ENCODE measurements around the gene LTBP3. TPM values are rescaled to one million over a fixed set of nuclear protein-coding genes. Genes with fewer than 3 reads are reported as not detected.

Gene LTBP3
- total and polyA plus RNA-seq, 2 of the 13 experiments (the other 11 are each of a cell fraction or from before 2014, with no cell fraction given): 12.2 to 68.1 TPM

DNA sequence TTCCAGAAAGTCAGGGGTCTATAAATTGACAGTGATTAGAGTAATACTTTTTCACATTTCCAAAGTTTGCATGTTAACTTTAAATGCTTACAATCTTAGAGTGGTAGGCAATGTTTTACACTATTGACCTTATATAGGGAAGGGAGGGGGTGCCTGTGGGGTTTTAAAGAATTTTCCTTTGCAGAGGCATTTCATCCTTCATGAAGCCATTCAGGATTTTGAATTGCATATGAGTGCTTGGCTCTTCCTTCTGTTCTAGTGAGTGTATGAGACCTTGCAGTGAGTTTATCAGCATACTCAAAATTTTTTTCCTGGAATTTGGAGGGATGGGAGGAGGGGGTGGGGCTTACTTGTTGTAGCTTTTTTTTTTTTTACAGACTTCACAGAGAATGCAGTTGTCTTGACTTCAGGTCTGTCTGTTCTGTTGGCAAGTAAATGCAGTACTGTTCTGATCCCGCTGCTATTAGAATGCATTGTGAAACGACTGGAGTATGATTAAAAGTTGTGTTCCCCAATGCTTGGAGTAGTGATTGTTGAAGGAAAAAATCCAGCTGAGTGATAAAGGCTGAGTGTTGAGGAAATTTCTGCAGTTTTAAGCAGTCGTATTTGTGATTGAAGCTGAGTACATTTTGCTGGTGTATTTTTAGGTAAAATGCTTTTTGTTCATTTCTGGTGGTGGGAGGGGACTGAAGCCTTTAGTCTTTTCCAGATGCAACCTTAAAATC is 54.0 kb downstream of the LTBP3 start:
- Histone ChIP-seq H3K4me1 (ENCODE audit: insufficient read depth, low read length) (peaks cover 57% of the 10 kb centered on the region), H3K4me2 (ENCODE audit: low read depth, low read length) (peak overlapping the region; percentile 78), H4K20me1 (ENCODE audit: insufficient read depth, low read length) (peaks cover 77% of the 10 kb centered on the region), H3K4me3 (replicated peaks in 1 of 3; ENCODE audit: insufficient read depth in 1 of 3, low read depth in 2 of 3, low read length in 3 of 3) (peak overlapping the region; percentile 85 to 93 (median 89); a peak in 5 of 6 replicates), H3K27ac (ENCODE audit: extremely low read length, insufficient read depth, low read length) (no peak overlapping the region), H2AFZ (ENCODE audit: low read length) (no peak overlapping the region), H3K9me3 (ENCODE audit: low read length) (no peaks in the 10 kb centered on the region), H3K79me2 (ENCODE audit: insufficient read depth, low read length) (peaks cover 70% of the 10 kb centered on the region), H3K27me3 (ENCODE audit: control insufficient read depth in 1 of 2, insufficient read depth in 2 of 2, low read length in 2 of 2) (no peaks in the 10 kb centered on the region; a peak in 2 of 5 replicates), H3K36me3 (replicated peaks in 1 of 2; ENCODE audit: control insufficient read depth in 1 of 2, insufficient read depth in 2 of 2, low read length in 2 of 2) (peaks cover 6 to 40% of the 10 kb centered on the region in 2 experiments), H3K9ac (ENCODE audit: insufficient read depth, low read depth, low read length) (peak overlapping the region; percentile 99)
- ChIA-PET POLR2A (interaction anchor here (0.6 to 27.3 kb wide), 13 partner anchors 6 to 146 kb away, joined by 3 to 1590 read pairs (median 4); partner anchors contain the start of genes FRMD8, MALAT1, NEAT1 and SCYL1), CTCF (ENCODE audit: low intra/inter-chr PET ratio, low total read pairs) (no interaction called here)
- BruUV-seq (replicated peaks): no TSS peak
- intact Hi-C loops (cut with micrococcal nuclease; ENCODE audit: unreplicated experiment): loop anchor here (2.0 kb wide), 1 partner anchor 81 kb away; the partner anchor contains the start of gene NEAT1
- no peak for FAIRE-seq
- in situ Hi-C loops (cut with HindIII; ENCODE audit: extremely low pct_ligation_motif_present, low pct_unique_long_range_greater_than_20kb): loop anchor here (10.0 kb wide), 1 partner anchor 49 kb away; no protein-coding TSS in a partner anchor
- no peak for DNase-seq (ENCODE audit: low spot score)
- WGBS (ENCODE audit: low lambda C conversion rate): 25% methylated on average over 3 of the region's 3 CpGs
- no peak for ATAC-seq
- TF ChIP-seq, protein P1, sequence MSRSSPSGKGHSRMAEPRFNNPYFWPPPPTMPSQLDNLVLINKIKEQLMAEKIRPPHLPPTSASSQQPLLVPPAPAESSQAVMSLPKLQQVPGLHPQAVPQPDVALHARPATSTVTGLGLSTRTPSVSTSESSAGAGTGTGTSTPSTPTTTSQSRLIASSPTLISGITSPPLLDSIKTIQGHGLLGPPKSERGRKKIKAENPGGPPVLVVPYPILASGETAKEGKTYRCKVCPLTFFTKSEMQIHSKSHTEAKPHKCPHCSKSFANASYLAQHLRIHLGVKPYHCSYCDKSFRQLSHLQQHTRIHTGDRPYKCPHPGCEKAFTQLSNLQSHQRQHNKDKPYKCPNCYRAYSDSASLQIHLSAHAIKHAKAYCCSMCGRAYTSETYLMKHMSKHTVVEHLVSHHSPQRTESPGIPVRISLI (CRISPR knock-in tag; IDR thresholded peaks at IDR 0.05; ENCODE audit: borderline replicate concordance): peak; percentile 66; the same call in 1 of the 2 replicates
- no peak for TF ChIP-seq MBNL3 (CRISPR knock-in tag; conservative IDR thresholded peaks at IDR 0.05)
- peak; percentile 59 for TF ChIP-seq RBFOX2 (IDR thresholded peaks at IDR 0.05; ENCODE audit: low read depth, low read length)
- TF ChIP-seq SSRP1 (CRISPR knock-in tag; IDR thresholded peaks at IDR 0.05): peak; percentile 44
- TF ChIP-seq POLR2A (IDR thresholded peaks at IDR 0.05; ENCODE audit: insufficient read depth in 1 of 2, low read depth in 2 of 2, low read length in 2 of 2): peak in 1 of 2 experiments; percentile 63; a peak in 3 of 4 replicates
- no peak for TF ChIP-seq ZNF839 (CRISPR knock-in tag; IDR thresholded peaks at IDR 0.05; ENCODE audit: borderline replicate concordance)
- peak; percentile 57; the same call in 1 of the 2 replicates for TF ChIP-seq ZNF12 (CRISPR knock-in tag; IDR thresholded peaks at IDR 0.05)
- TF ChIP-seq, protein P2, sequence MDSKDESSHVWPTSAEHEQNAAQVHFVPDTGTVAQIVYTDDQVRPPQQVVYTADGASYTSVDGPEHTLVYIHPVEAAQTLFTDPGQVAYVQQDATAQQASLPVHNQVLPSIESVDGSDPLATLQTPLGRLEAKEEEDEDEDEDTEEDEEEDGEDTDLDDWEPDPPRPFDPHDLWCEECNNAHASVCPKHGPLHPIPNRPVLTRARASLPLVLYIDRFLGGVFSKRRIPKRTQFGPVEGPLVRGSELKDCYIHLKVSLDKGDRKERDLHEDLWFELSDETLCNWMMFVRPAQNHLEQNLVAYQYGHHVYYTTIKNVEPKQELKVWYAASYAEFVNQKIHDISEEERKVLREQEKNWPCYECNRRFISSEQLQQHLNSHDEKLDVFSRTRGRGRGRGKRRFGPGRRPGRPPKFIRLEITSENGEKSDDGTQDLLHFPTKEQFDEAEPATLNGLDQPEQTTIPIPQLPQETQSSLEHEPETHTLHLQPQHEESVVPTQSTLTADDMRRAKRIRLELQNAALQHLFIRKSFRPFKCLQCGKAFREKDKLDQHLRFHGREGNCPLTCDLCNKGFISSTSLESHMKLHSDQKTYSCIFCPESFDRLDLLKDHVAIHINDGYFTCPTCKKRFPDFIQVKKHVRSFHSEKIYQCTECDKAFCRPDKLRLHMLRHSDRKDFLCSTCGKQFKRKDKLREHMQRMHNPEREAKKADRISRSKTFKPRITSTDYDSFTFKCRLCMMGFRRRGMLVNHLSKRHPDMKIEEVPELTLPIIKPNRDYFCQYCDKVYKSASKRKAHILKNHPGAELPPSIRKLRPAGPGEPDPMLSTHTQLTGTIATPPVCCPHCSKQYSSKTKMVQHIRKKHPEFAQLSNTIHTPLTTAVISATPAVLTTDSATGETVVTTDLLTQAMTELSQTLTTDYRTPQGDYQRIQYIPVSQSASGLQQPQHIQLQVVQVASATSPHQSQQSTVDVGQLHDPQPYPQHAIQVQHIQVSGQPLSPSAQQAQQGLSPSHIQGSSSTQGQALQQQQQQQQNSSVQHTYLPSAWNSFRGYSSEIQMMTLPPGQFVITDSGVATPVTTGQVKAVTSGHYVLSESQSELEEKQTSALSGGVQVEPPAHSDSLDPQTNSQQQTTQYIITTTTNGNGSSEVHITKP (CRISPR knock-in tag; IDR thresholded peaks at IDR 0.05; ENCODE audit: low read depth): no peak
- TF ChIP-seq ARID2 (CRISPR knock-in tag; IDR thresholded peaks at IDR 0.05; ENCODE audit: borderline replicate concordance): 0 out of 2 replicates have a peak, but pooled peaks have one; percentile 23
- TF ChIP-seq, protein P3, sequence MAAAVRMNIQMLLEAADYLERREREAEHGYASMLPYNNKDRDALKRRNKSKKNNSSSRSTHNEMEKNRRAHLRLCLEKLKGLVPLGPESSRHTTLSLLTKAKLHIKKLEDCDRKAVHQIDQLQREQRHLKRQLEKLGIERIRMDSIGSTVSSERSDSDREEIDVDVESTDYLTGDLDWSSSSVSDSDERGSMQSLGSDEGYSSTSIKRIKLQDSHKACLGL (CRISPR knock-in tag; IDR thresholded peaks at IDR 0.05): no peak
- peak; percentile 61 for TF ChIP-seq POLR2G (IDR thresholded peaks at IDR 0.05; ENCODE audit: low read depth, low read length)
- TF ChIP-seq SRF (IDR thresholded peaks at IDR 0.05; ENCODE audit: low read depth, low read length): 0 out of 2 replicates have a peak, but pooled peaks have one; percentile 24
- peak; percentile 41 for TF ChIP-seq AGO2 (optimal IDR thresholded peaks at IDR 0.05; ENCODE audit: low read depth, low read length)
- TF ChIP-seq, protein P4, sequence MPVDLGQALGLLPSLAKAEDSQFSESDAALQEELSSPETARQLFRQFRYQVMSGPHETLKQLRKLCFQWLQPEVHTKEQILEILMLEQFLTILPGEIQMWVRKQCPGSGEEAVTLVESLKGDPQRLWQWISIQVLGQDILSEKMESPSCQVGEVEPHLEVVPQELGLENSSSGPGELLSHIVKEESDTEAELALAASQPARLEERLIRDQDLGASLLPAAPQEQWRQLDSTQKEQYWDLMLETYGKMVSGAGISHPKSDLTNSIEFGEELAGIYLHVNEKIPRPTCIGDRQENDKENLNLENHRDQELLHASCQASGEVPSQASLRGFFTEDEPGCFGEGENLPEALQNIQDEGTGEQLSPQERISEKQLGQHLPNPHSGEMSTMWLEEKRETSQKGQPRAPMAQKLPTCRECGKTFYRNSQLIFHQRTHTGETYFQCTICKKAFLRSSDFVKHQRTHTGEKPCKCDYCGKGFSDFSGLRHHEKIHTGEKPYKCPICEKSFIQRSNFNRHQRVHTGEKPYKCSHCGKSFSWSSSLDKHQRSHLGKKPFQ (CRISPR knock-in tag; IDR thresholded peaks at IDR 0.05; ENCODE audit: insufficient replicate concordance): no peak
- TF ChIP-seq RBM22 (optimal IDR thresholded peaks at IDR 0.05; ENCODE audit: low read length): peak; percentile 84
